ENCODE results near the gene RPL28.
"Not testable (repeated sequence)": the region's sequence is repeated elsewhere in the genome, so short reads cannot be mapped to it uniquely, and the experiment has no call there.

The RPL28 gene

DNA sequence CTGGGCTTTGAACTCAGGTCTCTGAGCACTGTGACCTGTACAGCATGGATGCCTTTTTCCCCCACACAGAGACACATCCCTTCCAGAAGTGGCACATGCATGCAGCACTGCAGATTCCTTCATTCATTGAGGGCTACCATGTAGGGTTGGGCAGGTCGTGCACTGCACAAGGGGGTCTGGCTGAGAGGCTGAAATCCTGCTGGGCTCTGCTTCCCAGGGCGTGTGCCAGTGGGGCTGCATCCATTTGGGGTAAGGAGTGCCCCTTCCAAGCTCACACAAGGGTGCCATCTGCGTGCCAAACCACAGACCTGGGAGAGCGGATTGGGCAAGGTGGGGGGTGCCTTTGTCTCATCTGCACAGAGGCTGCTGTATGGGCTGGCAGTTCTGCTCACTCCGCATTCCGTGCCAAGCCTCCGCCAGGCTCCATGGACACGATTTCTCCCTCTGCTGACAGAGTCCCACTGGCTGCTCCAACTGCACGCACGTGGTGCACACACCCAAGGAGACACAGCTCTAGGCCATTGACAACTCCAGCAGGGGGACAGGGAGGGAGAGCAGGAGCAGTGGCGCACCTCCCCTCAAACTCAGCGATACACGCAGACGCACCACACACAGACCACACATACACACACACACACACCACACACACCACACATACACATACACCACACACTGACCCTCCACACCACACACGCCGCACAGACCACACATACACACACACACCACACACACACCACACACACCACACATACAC lies 61.9 kb downstream of the RPL28 start:
- DNase-seq (ENCODE audit: low read depth in 2 of 2): no peak

DNA sequence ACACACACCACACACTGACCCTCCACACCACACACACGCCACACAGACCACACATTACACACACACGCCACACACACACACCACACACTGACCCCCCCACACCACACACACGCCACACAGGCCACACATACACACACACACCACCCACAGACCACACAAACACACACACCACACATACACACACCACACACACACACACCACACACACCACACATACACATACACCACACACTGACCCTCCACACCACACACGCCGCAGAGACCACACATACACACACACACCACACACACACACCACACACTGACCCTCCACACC lies 62.4 kb downstream of the RPL28 start:
- DNase-seq (ENCODE audit: low read depth in 2 of 2): not testable (repeated sequence)

DNA sequence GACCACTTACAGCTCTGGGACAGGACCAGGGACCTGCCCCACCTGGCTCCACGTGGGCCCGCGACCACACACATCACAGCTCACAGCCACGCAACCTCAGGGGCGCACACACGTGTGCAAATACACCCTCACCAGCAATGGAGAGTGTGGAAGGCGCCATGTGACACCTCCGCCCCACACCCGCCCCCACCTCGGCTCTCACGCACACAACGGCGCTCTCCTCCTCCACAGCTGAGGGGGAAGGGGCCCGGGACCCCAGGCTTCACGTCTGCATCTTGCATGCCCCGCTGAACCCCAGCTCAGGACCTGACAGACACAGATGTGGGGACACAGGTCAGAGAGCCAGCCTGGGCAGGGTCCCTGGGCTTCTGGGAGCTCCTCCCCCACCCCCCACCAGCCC lies 63.7 kb downstream of the RPL28 start:
- no peak for DNase-seq (ENCODE audit: low read depth in 2 of 2)

DNA sequence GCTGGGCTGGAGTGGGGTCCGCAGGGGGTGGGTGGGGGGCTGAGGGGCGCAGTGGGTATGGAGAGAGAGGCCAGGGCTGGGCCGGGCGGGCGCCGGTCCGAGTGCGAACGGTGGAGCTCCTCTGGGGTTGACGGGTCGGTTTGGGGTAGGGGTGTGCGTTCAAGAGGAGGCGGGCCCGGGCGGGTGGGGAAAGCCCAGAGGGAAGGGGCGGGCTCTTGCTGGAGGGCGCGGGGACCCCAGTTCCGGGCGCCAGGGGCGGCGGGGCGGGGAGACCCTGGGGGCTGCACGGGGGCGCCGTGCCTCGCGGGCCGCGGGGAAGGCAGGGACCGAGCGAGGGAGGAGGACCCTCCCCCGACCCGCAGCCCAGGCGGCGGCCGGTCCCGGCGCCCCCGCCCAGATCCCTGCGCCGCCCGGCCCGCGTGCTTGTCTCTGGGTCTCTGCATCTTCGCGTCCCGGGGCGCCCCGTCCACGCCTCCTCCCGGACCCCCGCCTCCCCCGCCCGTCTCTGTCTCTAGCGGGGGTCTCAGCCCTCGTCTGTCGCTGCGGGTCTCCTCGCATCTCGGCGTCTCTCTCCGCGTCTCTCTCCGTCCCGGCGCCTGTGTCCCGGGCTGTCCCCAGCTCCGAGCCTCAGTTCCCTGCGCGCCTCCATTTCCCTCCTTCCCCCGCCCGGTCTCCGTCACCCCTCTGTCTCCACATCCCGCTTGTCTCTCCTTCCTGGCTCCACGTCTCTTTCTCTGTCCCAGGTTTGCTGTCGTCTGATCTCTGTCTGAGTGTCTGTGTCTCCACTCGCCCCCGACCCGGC lies 65.6 kb downstream of the RPL28 start:
- no peak for DNase-seq (ENCODE audit: low read depth in 2 of 2)

DNA sequence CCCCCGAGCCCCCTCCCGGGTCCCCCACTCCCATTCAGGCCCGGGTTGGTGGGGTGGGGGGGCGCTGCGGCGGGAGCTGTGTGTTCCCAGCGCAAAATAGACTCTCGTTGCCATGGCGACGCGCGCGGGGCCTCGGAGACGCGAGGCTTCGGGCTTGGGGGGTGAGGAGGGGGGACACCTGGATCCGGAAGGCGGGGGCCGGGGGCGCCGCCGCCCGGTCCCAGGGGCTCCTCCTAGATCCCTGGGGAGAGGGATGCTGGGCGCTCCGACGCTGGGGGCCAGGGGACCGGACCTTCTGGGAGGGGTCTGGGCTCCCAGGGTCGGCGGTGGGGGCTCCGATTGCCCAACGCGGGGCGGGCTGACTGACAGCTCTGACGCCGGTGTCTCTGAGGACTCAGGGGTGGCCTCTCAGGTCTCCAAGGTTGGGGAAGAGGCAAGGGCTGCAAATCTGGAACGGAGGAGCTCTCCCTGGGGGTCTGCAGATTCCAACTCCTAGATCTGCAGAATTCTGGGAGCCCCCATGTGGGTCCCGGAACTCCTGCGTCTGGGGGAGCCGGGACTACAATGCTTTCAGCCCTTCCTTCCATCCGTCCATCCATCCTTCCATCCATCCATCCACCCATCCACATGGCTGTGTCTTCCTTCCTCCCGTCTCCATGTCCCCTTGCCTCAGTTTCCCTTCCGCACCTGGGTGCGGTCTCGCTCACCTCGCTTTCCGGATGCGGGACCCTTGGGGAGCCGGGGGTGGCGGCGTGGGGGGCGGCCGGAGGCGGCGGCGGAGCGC lies 66.4 kb downstream of the RPL28 start:
- DNase-seq (ENCODE audit: low read depth in 2 of 2): no peak

All from stimulated activated CD4-positive, alpha-beta T cell treated with anti-CD3 and anti-CD28 coated beads, Interleukin-4, amount 100 ng/mL, for 48 hours (primary cell).